GM18517 (cell line): Measurements from ENCODE around the gene TRIM8.

Experiments used
- ATAC-seq: cut with Tn5 transposase; IDR thresholded peaks from one replicate; pipeline ENCODE4 v1.9.1; 2021; ENCODE audit warnings: mild to moderate bottlenecking, moderate library complexity; ENCODE audit not compliant: unreplicated experiment

TRIM8 gene, protein sequence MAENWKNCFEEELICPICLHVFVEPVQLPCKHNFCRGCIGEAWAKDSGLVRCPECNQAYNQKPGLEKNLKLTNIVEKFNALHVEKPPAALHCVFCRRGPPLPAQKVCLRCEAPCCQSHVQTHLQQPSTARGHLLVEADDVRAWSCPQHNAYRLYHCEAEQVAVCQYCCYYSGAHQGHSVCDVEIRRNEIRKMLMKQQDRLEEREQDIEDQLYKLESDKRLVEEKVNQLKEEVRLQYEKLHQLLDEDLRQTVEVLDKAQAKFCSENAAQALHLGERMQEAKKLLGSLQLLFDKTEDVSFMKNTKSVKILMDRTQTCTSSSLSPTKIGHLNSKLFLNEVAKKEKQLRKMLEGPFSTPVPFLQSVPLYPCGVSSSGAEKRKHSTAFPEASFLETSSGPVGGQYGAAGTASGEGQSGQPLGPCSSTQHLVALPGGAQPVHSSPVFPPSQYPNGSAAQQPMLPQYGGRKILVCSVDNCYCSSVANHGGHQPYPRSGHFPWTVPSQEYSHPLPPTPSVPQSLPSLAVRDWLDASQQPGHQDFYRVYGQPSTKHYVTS

DNA sequence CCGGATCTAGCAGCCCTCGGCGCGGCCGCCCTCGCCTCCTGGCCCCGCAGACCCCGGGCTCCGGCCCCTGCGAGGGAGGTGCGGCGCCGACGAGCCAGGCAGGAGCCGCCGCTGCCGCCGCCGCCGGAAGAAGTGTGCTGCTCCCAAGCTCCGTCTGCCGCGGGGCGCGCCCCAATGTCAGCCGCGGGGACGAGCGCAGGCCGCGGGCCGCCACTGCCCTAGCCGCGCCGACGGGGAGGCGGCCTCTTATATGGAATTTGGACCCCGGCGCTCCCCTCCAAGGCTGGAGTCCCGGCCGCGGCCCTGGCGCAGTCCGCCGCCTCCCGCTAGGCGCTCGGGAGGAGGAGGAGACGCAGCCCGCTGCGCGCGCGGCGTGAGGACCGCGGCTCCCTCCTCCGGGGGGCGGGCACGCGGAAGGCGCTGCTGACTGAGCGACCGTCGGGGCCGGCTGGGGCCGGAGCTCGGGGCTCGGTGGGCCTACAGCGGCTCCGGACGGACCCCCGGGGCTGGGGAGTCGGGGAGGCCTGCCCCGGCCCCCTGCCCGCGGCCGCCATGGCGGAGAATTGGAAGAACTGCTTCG, at the start of gene TRIM8:
Gene TRIM8 (plus strand): TSS at position 414 of the 580 bp plus-strand sequence. CDS start 139 bp downstream, at position 553.
- no peak for ATAC-seq

DNA sequence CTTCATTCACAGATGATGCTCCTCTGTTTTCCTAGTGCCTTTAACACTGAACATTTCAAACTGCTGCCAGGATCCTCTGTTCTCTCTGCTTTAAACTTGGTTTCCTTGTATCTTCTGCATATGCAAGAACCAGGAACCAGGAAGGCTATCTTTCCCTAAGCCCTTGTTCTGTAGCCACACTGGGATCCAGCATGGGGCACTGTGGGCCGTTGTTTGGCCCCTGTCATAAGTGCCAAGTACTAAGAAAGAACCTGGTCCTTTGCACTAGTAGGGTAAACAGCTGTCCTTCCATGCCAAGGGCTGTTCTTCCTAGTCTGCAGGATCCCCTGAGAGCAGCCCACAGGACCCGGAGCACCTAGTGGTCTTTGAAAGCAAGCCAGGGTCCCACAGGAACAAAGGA, 49.0 kb upstream of the TRIM8 start:
- ATAC-seq = no peak

DNA sequence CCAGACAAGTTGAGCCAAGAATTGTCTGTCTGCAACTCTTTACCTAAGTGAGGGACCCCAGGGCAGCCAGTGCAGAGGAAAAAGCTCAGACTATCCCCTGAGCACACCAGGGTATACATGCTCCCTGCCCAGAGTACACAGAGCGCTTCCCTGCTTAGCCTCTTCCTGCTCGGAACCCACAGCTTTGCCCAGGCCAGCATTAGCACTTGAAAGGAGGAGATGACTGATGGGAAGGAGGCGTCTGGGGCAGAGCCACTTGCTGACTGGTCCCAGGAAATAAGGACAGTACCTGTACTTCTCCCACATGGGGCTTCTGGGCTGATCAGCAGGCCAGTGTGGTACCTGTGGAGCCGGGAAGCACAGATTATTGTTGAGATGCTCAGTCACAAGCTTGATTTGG, 48.4 kb upstream of the TRIM8 start:
- no peak for ATAC-seq

DNA sequence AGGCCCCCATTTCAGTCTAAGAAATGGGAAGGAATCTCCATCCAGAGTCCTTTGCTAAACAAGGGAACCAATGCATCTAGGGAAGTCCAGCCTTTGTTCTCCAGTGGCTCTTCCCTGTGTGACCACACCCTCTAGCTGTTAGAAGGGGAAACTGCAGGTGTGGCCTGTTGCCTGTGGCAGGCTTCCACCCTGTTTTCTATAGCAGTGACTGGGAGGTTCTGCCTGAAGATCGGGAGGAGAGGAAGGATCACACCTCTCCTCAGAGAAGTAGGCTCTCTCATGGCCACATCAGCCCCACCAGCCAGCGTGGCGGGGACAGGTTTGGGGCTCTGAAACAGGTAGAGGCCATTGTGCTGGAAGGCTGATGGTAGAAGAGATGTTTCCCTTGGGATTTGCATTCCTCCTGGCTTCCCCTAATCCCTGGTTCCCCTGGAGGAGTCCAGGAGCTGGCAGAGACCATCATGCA, 47.7 kb upstream of the TRIM8 start:
- ATAC-seq = no peak

DNA sequence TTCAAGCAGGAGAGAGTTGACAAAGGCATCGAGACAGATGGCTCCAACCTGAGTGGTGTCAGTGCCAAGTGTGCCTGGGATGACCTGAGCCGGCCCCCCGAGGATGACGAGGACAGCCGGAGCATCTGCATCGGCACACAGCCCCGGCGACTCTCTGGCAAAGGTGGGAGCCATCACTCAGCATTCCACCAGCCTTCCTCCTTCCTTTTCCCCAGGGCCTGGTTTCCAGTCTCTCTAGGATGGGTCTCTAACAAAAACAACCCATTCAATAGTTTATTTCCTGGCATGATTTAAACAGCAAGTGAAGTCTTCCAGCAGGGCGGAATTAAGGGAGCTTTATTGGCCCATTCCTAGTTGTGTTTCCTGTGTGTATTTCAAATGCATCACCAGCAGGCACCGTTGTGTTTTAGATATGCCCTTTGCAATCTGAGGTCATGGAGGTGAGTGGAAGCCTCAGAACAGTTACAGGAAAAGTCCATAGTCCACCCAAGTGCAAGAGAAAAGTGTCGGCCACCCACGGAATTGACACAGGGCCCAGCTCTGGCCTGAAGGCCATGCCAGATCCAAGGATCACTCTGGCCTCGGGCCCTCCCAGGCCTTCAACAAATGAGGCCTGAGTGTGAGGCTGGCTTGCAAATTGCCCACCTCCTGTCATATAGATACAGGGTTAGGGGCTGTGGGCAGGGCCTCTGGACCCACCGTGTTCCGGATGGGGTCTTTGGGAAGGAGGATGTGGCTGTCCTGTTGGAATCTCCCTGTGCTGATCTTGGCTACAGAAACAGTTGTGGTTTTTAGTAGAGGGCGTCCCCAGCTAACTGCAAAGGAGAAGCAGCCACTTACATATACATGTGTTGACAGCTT, 46.9 kb upstream of the TRIM8 start:
- no peak for ATAC-seq

DNA sequence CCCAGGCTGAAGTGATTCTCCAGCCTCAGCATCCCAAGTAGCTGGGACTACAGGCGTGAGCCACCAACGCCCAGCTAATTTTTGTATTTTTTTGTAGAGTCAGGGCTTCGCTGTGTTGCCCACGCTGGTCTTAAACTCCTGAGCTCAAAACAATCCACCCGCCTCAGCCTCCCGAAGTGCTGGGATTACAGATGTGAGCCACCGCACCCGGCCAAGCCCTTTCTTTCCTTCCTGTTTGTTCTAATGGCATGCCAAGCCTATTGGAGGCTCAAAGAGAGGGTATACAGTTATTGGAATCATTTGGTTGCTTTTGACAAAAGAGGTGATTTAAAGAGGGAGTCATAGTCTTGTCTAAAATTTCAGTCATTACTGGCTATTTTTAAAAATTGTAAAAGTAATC, 46.0 kb upstream of the TRIM8 start:
- no peak for ATAC-seq

DNA sequence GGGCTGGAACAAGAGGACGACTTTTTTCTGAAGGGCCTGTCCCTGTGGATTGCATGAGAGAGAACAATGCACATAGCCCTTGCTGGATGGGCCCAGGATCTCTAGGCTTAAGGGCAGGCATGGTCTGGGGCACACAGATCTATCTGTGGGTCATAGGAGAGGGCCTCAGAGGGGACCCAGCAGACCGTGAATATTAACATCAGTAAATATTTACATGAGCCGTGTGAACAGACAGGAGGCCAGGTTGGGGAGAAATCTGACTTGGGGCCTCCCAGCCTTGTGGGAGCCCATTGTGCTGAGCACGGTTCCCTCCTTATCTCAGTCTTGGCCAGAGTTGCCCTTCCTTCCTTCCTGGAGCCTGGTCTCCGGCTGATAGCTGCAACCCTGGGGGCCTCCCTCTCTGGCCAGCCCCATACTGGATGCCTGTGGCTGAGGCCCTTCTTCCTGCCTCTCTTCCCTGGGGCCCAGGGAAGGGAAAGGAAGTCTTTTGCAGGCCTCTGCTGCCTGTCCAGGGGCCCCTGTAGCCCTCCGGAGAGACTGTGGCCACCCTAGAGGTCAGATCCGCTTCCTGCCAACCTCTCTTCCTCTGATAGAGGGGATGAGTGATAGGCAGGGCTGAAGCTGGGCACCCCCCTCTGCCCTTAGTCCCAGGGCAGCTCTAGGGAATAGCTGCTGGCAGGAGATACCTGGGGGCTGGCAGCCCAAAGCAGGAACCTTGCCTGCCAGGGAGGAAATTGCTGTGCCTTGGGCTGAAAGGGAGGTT, 44.5 kb upstream of the TRIM8 start:
- ATAC-seq = no peak

DNA sequence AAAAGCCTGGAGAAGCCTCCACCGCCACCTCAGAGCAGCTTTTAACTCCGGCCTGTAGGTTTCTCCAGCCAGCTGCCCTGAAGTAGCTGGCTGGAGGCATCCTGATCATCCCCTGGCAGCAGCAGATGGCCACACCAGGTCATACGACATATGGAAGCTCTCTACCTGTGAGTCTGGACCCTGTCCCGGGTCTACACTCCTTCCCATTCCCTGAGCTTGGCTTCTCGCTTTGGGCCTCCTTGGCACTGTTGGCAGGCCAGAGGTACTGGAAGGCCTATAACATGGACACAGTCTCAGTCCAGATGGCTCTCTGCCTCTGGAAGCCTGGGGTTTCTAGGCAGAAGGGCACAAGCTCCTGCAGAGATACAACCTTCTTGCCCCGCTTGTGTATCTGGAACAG, 43.5 kb upstream of the TRIM8 start:
- no peak for ATAC-seq

DNA sequence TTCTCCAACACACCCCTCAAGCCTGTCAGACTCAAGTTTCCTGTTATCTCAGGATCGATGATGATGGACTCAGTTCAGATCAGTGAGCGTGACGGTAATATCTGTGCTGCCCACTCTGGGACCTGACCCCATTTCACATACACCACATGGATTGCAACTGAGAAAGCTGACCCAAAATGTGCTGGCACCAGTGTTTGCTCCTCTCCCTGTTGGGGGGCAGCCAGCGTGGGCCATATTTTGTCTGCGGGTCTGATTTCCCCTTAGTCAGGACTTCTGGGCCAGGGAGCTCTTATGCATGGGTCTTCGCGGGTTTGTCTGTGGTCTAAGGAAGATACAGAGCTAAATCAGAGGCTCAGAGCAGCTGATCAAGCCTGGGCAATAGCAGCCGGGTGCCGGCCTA, 42.6 kb upstream of the TRIM8 start:
- ATAC-seq = no peak

DNA sequence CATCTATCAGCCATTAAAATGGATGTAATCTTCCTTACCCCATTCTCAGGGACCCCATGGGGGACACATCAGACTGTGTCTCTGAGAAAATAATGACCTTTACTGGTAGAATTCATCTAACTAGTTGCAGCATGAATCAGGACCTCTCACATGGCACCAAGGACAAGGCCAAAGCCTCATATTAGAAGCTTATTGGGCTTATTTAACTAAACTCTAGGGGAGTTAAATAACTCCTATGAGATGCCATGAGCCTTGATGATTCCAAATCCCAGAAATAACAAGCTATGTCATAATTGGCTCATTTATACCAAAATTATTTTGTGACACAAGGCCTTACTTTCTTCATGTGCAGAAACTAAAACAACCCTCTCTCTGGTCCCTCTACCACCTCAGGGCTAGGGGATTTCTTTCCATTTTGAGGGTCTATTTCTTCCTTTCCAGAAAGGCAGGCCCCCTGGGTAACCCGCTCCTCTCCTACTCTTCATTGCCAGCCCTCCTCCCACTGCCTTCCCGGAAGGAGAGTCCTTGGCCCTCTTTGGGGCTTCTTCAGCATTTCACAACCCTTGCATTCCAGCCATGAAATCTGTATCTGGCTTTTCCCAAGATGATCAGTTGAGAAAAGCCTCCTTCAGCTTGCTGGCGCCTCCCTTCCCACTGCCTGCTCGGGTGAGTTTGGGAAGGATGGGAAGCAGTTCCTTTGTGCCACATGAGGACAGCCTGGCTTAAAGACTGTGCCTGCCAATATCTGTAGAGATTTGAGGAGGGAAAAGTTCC, 41.8 kb upstream of the TRIM8 start:
- ATAC-seq = no peak

DNA sequence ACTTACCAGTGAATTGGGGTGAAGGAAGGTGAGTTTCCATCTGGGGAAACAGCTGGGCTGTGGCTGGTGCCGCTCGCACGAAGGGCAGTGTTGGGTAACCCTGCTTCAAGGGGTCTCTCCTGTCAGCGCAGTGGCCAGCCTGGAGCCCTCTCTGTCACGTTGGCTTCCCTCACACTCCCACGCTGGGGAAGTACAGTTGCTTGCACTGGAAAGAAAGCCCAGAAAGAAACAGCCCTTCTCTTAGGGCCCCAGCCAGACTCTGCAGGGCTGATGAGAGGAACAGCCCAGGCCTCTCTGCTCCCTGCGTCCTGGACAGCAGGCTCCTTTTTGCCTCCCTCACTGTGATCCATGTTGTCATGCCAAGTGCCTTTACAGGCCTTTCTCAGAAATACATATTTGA, 40.3 kb upstream of the TRIM8 start:
- ATAC-seq = no peak

DNA sequence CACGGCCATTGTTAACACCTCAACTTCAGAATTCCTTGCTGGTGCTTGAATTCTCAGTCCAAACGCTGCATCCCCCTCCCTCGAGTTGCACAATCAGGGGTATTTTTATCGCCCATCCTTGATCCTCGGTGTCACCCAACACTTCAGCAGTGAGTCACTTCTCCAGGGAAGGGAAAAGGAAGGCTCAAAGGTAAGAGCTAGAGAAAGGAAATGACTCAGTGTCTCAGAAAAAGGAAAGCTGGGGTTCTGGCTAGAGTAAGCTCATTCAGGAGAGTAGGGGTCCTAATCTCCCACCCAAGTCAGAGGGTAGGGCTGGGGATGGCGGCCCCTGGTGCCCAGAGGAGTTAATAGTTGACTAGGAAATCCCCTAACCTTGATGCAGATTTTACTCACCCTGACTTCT, 39.8 kb upstream of the TRIM8 start:
- ATAC-seq = no peak

DNA sequence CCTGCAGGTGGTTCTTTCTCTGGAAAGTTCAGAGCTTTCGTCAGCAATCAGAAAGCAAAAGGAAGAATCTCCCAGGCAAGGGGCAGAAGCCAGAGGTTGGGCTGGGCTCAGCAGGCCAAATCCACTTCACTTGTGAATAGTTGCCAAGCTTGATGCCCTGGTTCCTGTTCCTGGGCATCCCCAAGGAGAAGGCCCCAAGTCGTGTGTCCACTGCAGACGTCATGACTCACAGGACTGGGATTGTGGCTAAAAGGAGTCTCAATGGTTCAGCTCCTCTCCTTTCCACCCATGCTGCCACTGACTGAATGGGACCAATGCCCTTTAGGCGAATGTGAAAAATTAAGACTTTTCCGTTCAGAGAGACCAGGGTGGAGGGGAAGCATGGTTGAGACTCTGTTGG, 38.6 kb upstream of the TRIM8 start:
- no peak for ATAC-seq

DNA sequence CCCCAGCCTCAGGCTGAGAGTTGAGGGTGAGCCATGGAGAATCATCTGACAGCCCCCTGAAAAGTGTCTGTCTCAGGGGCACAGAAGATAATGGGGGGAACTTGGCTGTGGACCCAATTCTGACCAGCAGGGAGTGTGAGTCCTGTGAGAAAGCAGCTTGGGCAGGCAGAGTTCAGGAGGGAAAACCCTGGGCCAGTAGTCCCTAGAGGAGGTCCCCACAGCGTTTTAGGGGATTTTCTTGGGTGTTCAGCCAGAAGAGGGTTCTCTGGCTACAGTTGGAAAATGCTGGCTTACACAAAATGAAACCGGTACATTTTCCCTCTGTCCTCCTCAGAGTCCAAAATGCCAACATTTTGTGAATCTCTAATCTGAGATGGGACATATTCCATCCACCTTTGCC, 35.8 kb upstream of the TRIM8 start:
- ATAC-seq = no peak

DNA sequence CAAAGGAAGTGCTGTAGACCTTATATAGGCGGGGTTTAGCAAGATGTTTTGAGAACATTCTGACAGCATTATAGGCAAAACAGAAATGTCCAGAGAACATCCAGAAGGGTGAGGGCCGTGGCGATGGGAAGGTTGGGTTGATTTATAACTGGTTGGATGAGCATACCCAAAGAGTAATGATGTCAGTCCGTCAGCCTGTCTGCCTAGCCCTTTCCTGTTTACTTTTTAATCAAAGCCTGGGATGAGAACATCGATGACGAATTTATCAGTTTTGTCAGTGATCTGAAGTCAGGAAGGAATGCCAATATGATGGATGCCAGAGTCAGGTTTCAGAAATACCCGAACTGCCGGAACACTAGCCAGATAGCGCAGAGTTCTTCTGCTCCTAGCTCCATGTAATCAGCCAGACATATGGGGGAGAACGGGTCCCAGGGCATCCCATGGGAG, 33.8 kb upstream of the TRIM8 start:
- ATAC-seq = no peak

DNA sequence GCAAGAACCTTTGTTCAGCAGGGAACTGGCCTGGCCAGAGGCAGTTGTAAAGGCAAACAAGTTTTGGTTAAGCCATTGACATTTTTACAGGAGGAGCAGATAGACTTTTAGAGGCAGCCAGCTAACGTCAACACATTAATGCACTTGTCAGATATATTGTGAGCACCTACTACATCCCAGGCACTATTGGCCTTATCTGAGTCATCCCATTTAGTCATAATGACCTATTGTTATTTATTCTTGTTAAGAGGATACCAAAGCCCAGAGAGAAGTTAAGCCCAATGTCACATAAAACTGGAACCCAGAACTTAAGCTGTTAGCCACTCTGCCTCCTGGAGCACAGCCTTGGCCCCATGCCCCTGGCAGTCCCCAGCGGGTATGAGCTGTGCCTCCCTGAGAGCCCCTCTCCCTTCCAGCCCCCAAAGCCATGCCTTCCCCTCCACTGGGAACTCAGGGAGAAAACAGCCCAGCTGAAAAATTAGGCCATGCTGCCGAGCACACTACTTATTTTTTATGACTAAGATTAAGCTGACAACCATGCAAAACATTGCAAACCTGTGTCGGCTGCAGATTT, 32.7 kb upstream of the TRIM8 start:
- no peak for ATAC-seq

DNA sequence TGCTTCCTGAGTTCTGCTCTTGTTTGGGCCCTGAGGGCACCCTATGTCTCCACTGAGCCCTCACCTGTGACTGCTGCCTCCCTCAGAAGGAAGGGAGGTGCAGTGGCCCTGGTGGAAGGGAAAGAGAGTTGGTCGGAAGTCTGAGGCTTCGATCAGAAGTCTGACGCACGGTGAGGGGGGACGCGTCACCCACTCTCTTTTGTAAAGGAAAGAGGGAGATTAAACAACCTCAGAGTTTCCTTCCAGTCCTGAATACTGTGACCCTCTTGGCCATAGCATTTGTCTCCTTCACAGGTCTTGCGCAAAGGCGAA, 31.4 kb upstream of the TRIM8 start:
- ATAC-seq = no peak

DNA sequence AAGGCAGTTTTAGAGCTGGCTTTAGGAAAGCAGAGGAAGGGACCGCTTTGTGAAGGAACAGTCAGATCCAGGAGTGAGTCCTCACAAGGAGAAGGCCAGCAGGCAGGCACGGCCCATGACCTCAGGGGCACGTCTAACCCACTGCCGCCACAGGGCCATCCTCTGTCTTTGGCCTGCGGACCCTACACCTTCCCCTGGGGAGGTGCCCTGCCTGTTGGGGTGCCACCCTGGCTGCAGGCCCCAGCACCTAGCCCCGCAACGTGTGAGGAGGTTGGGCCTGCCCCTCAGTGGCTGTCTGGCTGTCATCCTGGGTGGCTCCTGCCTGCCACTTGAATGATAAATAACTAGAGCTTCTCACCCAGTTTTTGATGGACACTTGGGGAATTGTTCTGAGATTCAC, 31.0 kb upstream of the TRIM8 start:
- ATAC-seq = no peak

DNA sequence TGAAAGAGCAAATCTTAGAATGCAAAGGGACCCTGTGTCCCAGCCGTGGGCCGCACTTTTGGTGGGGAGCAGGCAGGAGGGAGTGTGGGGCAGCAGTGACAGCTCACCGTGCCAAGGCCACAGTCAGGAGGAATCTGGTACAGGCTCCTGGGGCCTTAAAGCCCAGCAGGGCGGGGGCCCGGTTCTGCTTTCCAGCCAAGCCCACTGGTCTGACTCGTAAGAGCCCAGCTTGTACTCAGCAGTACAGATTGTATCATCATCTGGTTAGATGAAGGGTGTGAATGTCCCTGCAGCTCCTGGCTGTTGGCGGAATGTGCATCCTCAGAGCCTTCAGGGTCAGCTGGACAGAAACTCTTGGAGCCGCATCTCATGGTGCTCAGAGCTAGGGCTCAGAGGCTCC, 30.5 kb upstream of the TRIM8 start:
- no peak for ATAC-seq

DNA sequence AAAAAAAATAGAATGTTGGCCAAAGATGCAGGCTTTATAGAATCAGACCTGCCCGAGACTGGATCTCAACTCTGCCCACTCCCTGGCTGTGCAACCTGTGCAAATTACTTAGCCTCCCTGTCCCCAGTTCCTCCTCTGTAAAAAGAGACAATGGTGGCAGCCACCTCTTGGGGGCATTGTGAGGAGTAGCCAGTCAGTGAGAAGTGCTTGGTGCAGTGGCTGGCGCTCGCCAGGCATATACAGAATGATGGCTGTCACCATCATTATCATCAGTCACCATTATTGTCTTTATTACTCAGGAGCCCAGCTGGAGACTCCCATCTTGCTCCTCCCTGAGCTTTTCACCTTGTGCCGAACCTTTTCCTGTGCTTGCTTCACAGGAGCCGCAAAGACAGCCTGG, 29.4 kb upstream of the TRIM8 start:
- no peak for ATAC-seq
